Hippocampal formation (tissue), 2 donors: ENCODE measurements around the gene CCT7.
"Not testable (repeated sequence)": the region's sequence is repeated elsewhere in the genome, so short reads cannot be mapped to it uniquely, and the experiment has no call there.

Experiments
- DNase-seq, 2 donors: peaks; one replicate each; lab custom pipeline; 2025; lab: John Stamatoyannopoulos, UW

Gene CCT7

GRCh38 chr2:73255007-73255644, 21.0 kb downstream of the CCT7 start:
- no peak for DNase-seq

GRCh38 chr2:73255907-73256617, 22.0 kb downstream of the CCT7 start:
- DNase-seq, result no peak

GRCh38 chr2:73256618-73256922, 22.5 kb downstream of the CCT7 start:
- no peak for DNase-seq

DNA sequence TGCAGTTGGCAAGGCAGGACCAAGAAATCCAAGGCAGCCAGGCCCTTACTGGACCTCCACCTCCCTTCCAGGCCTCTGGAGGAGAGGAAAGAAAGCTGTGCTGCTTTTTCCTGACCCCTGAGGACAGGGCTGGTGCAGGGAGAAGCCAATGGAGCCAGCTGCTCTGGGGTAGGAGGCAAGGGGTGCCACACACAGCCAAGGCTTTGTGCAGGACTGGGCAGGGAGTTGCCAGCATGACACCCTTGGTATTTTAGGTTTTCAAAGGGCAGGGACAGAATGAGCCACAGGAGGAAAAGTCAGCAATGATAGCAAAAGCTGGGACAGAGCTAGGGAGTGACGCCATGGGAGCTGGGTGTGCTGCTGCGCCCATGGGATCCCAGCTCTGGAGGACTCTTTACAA, 22.9 kb downstream of the CCT7 start:
- no peak for DNase-seq

GRCh38 chr2:73257425-73258125, 23.5 kb downstream of the CCT7 start:
- no peak for DNase-seq

GRCh38 chr2:73258186-73258912, 24.2 kb downstream of the CCT7 start:
- no peak for DNase-seq

GRCh38 chr2:73258913-73259215, 24.8 kb downstream of the CCT7 start:
- DNase-seq, result no peak

- no peak for DNase-seq
Observed at GRCh38 chr2:73259276-73259675, 25.2 kb downstream of the CCT7 start.

DNA sequence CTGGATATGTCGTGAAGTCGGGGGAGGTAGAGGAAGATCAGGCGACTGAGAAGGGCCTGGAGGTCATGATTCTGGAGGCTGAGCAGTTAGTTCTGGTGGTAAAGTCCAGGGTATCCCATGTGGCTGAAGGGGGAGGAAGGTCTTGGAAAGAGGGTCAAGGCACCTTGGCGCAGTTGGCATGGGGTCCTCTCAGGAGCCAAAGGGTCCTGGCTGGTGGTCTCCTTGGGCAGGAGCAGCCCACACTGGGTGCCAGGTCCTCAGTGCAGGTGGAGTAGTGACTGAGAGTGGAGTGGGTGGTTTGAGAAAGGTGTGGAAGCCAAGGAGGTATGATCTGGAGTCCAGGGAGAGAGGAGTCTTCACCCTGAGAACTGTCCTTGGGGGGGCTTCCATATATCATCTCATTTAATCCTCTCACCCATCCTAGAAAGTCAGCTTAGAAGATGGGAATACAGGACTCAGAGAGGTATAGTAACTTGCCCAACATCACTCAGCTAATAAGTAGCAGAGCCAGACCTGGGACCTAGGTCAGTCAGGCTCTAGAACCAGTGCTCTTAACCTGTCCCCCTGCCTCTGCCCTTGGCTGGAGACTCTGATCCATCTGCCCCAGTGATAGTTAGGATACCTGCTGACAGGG, 25.7 kb downstream of the CCT7 start:
- no peak for DNase-seq

GRCh38 chr2:73260338-73260984, 26.4 kb downstream of the CCT7 start:
- peak in 1 of 2 donors; percentile 8 for DNase-seq

GRCh38 chr2:73262108-73262651, 28.1 kb downstream of the CCT7 start:
- DNase-seq, result no peak

- DNase-seq, result not testable (repeated sequence)
Observed at GRCh38 chr2:73262691-73263429, 28.8 kb downstream of the CCT7 start.

GRCh38 chr2:73263540-73264331, 29.6 kb downstream of the CCT7 start:
- DNase-seq, result no peak

DNA sequence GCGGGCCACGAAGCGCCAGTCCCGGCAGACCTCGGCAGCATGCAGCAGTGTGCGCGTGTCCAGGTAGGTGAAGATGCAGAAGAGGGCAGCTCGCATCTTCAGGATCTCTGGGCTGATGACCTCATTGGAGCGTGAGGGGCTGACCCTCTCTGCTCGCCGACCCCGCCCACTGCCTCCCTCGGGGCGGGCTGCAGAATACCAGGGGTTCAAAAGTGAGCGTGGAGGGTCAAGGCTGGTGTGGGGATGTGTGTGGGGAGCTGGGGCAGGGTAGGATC, 30.2 kb downstream of the CCT7 start:
- DNase-seq, result no peak

DNA sequence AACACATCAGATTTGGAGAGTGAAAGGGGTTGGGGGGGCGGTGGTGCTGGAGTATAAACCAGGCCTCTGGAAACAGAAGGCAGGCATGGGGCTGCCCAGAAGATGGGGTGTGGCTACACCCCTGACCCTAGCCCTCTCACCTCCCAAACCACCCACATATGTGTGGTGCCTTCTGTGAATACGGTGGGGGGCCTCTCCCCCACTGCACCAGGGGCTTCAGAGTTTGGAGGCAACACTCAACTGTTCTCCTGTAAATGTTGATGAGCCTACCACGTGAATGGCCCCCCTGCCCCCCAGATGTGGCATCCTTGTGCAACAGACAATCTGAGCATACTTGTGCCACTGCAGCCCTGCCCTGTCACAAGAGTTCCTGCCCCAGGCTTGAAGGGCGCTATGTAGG, 30.7 kb downstream of the CCT7 start:
- no peak for DNase-seq

DNA sequence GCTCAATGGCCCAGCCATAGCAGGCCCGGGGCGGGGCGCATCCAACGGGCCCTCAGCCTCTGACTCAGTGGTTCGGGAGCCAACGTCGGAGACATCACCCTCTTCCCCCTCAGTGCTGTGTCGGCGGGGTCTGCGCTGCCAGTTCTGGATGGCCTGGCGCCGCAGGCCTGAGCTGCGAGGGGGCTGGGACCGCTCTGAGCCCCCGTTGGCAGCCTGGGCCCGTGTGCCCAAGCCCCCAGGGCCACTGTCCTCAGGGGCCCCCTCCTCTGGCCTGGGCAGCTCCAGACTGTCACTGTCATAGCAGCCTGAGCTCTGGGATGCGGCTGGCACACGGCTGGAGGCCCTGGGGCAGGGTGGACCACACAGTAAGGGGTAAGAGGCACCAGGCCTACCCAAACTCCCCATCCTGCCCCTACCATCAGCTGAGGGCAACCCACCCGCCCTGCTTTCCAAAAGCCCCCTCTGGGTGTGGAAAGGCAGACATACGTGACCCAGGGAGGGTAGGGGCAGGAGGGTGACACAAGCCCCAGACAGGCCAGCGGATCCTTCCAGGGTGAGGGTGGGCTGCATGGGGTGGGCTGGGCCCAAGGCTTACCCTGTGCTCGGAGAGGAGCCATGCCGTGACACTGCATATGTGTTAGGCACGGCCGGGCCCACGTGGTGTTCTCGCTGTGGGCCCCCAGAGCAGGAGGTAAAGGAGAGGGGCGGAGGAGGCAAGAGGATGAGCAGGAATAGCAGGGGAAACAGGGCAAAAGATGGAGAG, 31.4 kb downstream of the CCT7 start:
- DNase-seq, result no peak

- no peak for DNase-seq
Observed at GRCh38 chr2:73266061-73266901, 32.2 kb downstream of the CCT7 start.

- DNase-seq, result no peak
Observed at GRCh38 chr2:73267008-73267407, 32.9 kb downstream of the CCT7 start.
